ENCODE measurements around the gene VWA1. TPM values are rescaled to one million over a fixed set of nuclear protein-coding genes. Genes with fewer than 3 reads are reported as not detected.

The VWA1 gene
- total and polyA plus RNA-seq, 12 donors = 10.8 to 52.8 (median 14.2) TPM

DNA sequence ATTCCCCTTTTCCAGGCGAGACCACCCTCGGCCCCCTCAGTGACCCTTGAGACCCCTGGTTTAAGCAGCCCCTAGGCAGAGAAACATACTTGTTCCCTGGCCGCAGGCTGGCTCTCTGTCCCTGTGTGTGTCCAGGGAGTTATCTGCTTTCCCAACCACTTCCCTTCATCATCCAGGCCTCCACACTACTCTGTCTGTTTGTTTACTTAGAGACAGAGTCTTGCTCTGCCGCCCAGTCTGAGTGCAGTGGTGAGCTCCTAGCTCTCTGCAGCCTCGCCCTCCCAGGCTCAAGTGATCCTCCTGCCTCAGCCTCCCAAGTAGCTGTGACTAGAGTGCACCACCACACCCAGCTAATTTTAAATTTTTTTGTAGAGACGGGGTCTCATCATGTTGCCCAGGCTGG lies 5.8 kb upstream of the VWA1 start:
- no peaks in the 10 kb centered on the region for H3K9me3 ChIP-seq
- peak overlapping the region in 2 of 10 donors; percentile 11 to 16 for H3K4me3 ChIP-seq
- no peak for DNase-seq
- H3K27me3 ChIP-seq = peaks cover 0 to 44% (median 11%) of the 10 kb centered on the region in 7 donors
- no peak for ATAC-seq
- H3K4me1 ChIP-seq = peaks cover 43 to 65% (median 58%) of the 10 kb centered on the region in 9 donors
- intact Hi-C loops (cut with DNase I) = loop anchor here in 1 of 10 donors (10.0 kb wide), 1 partner anchor 75 kb away; no protein-coding TSS in a partner anchor
- 49 to 63% methylated on average over 6 of the region's 6 CpGs for WGBS, 2 donors
- H3K36me3 ChIP-seq = no peaks in the 10 kb centered on the region
- peak overlapping the region in 9 of 10 donors; percentile 81 to 98 (median 93) for H3K27ac ChIP-seq
- TF ChIP-seq, protein P1, sequence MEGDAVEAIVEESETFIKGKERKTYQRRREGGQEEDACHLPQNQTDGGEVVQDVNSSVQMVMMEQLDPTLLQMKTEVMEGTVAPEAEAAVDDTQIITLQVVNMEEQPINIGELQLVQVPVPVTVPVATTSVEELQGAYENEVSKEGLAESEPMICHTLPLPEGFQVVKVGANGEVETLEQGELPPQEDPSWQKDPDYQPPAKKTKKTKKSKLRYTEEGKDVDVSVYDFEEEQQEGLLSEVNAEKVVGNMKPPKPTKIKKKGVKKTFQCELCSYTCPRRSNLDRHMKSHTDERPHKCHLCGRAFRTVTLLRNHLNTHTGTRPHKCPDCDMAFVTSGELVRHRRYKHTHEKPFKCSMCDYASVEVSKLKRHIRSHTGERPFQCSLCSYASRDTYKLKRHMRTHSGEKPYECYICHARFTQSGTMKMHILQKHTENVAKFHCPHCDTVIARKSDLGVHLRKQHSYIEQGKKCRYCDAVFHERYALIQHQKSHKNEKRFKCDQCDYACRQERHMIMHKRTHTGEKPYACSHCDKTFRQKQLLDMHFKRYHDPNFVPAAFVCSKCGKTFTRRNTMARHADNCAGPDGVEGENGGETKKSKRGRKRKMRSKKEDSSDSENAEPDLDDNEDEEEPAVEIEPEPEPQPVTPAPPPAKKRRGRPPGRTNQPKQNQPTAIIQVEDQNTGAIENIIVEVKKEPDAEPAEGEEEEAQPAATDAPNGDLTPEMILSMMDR (IDR thresholded peaks at IDR 0.05) = no peak

DNA sequence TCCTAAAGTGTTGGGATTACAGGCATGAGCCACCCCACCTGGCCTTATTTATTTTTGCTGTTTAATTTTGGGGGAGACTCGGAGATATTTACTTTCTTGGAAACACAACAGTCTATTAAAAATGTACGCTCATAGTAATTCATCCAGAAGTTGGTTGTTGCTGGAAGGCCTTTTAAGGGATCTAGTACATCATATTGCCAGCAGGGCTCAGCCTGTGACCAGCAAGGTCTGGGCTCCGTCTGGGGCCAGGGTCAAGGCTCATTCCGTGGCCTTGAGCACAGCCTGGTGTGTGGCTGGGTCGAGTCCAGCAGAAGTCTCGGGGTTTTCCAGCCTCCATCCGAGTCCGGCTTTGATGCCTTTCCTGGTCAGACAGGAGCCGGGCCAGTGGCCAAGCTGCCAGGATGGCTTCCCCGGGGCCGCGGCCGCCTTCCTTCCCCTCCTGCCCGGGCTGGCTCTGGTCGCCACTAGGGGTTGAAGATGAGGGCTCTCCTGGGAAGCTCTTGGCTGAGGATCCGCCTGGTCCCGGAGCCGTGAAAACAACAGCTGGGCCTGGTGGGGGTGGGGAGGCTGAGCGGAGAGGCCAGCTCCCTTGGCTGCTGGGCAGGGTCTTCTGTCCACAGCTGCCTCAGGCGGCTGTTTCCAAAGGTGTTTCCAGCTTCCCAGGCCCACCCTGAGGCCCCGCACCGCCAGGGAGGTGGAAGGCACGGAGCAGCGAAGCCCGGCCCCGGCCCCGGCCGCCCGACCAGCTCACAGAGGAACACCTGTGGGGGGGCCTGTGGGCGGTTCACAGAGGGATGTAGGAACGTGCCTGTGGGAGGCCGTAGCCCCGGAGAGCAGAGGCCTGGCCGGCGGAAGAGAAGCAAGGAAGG lies 5.1 kb upstream of the VWA1 start:
- H3K4me3 ChIP-seq = peak overlapping the region in 6 of 10 donors; percentile 8 to 24 (median 18)
- intact Hi-C loops (cut with DNase I) = loop anchor here in 1 of 10 donors (10.0 kb wide), 1 partner anchor 74 kb away; no protein-coding TSS in a partner anchor
- peak; percentile 32 to 52 (median 46) for ATAC-seq
- WGBS, 2 donors = 16 to 24% methylated on average over 35 of the region's 35 CpGs
- peak overlapping the region; percentile 79 to 98 (median 92) for H3K27ac ChIP-seq
- TF ChIP-seq, protein P1 (IDR thresholded peaks at IDR 0.05) = peak in 8 of 9 donors; percentile 4 to 52 (median 26)
- peaks cover 0 to 51% (median 11%) of the 10 kb centered on the region in 7 donors for H3K27me3 ChIP-seq
- no peaks in the 10 kb centered on the region for H3K36me3 ChIP-seq
- DNase-seq = peak; percentile 85 to 89
- peaks cover 44 to 72% (median 65%) of the 10 kb centered on the region in 9 donors for H3K4me1 ChIP-seq
- H3K9me3 ChIP-seq = no peaks in the 10 kb centered on the region

GRCh38 chr1:1430992-1431844 lies 4.3 kb upstream of the VWA1 start:
- Histone ChIP-seq H3K27ac (peak overlapping the region; percentile 79 to 98 (median 92)), H3K4me1 (peaks cover 46 to 76% (median 70%) of the 10 kb centered on the region in 9 donors), H3K36me3 (no peaks in the 10 kb centered on the region), H3K27me3 (peaks cover 0 to 49% (median 10%) of the 10 kb centered on the region in 7 donors), H3K4me3 (peak overlapping the region in 4 of 10 donors; percentile 8 to 19 (median 14)), H3K9me3 (no peaks in the 10 kb centered on the region)
- WGBS, 2 donors = 46 to 48% methylated on average over 18 of the region's 18 CpGs
- intact Hi-C loops (cut with DNase I) = loop anchor here in 1 of 10 donors (10.0 kb wide), 1 partner anchor 74 kb away; no protein-coding TSS in a partner anchor
- TF ChIP-seq, protein P1 (IDR thresholded peaks at IDR 0.05) = no peak
- ATAC-seq = peak in 4 of 8 donors; percentile 1 to 13 (median 2)
- DNase-seq = no peak

All from heart right ventricle (tissue), 16 donors.